ENCODE data around the gene PIK3R3. TPM values are rescaled to one million over a fixed set of nuclear protein-coding genes. Genes with fewer than 3 reads are reported as not detected.

Gene PIK3R3
- total RNA-seq, 1 experiment from 2014 or later: 36.3 TPM

- no TSS peak for BruUV-seq (replicated peaks)
- POLR2A ChIA-PET: no interaction called here
- in situ Hi-C loops (cut with HindIII; ENCODE audit: low pct_unique_long_range_greater_than_20kb, low sequenced_read_pairs): no loop called here
- intact Hi-C loops (cut with micrococcal nuclease; ENCODE audit: unreplicated experiment): no loop called here
- Histone ChIP-seq H3K4me1 (ENCODE audit: control insufficient read depth, insufficient read depth, low read length) (no peaks in the 10 kb centered on the region), H3K4me3 (ENCODE audit: low read depth in 2 of 2, low read length in 2 of 2) (no peak overlapping the region), H3K9me3 (ENCODE audit: control insufficient read depth, insufficient read depth, low read depth, low read length) (no peaks in the 10 kb centered on the region), H3K36me3 (ENCODE audit: control insufficient read depth, insufficient read depth, low read length) (no peaks in the 10 kb centered on the region), H3K27me3 (ENCODE audit: control insufficient read depth, insufficient read depth, low read length) (no peaks in the 10 kb centered on the region), H3K27ac (ENCODE audit: low read length) (no peak overlapping the region)
- DNase-seq (ENCODE audit: low read depth, low spot score): no peak
- ATAC-seq: no peak
- CTCF ChIA-PET: interaction anchor here (0.7 kb wide), 1 partner anchor 119 kb away, joined by 3 read pairs; no protein-coding TSS in a partner anchor
- no peak for TF ChIP-seq SIN3A (IDR thresholded peaks at IDR 0.05; ENCODE audit: borderline replicate concordance, insufficient read depth, low read depth, low read length)
- TF ChIP-seq, protein P1, sequence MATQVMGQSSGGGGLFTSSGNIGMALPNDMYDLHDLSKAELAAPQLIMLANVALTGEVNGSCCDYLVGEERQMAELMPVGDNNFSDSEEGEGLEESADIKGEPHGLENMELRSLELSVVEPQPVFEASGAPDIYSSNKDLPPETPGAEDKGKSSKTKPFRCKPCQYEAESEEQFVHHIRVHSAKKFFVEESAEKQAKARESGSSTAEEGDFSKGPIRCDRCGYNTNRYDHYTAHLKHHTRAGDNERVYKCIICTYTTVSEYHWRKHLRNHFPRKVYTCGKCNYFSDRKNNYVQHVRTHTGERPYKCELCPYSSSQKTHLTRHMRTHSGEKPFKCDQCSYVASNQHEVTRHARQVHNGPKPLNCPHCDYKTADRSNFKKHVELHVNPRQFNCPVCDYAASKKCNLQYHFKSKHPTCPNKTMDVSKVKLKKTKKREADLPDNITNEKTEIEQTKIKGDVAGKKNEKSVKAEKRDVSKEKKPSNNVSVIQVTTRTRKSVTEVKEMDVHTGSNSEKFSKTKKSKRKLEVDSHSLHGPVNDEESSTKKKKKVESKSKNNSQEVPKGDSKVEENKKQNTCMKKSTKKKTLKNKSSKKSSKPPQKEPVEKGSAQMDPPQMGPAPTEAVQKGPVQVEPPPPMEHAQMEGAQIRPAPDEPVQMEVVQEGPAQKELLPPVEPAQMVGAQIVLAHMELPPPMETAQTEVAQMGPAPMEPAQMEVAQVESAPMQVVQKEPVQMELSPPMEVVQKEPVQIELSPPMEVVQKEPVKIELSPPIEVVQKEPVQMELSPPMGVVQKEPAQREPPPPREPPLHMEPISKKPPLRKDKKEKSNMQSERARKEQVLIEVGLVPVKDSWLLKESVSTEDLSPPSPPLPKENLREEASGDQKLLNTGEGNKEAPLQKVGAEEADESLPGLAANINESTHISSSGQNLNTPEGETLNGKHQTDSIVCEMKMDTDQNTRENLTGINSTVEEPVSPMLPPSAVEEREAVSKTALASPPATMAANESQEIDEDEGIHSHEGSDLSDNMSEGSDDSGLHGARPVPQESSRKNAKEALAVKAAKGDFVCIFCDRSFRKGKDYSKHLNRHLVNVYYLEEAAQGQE (IDR thresholded peaks at IDR 0.05; ENCODE audit: insufficient read depth in 1 of 2, low read depth in 2 of 2, low read length in 1 of 2): no peak
Observed at GRCh38 chr1:46158312-46159281, 26.2 kb upstream of the PIK3R3 start.

DNA sequence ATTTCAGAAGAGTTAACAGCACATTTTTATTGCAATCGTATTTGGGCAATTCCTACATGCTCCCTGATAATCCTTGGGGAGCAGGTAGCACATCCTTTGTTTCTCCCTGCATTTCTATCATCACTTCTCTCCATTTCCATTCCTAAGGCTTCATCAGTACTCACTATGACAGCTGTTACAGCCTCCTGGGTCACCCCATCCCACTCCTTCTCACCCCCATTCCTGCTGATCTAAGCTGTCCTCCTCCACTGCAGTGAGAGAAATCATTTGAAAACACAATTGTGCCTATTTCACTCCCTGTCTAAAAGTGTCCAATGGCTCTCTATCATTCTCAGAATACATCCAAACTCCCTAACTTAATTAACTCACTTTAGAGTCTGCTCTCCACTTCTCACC, 25.5 kb upstream of the PIK3R3 start:
- ATAC-seq: no peak

DNA sequence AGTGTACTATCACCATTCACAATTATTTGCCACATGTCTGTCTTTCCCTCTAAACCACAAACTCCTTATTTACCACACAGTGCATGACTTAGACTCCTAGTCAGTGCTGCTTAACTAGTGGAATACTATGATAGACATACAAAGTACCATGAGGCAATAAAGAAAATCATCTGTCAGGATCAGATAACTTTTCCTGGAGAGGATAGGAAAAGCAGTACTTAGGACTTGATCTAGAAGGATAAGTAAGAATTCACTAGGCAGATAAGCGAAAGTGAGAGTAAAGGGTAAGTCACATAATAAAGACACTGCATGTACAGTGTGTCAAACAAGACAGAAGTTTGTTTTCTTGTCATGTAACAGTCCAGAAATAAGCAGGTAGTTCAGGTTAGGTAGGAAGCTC, 21.3 kb upstream of the PIK3R3 start:
- Histone ChIP-seq H3K9me3 (ENCODE audit: control insufficient read depth, insufficient read depth, low read depth, low read length) (no peaks in the 10 kb centered on the region), H3K27ac (ENCODE audit: low read length) (no peak overlapping the region), H3K4me1 (ENCODE audit: control insufficient read depth, insufficient read depth, low read length) (no peaks in the 10 kb centered on the region), H3K27me3 (ENCODE audit: control insufficient read depth, insufficient read depth, low read length) (no peaks in the 10 kb centered on the region), H3K4me3 (ENCODE audit: low read depth in 2 of 2, low read length in 2 of 2) (no peak overlapping the region), H3K36me3 (ENCODE audit: control insufficient read depth, insufficient read depth, low read length) (no peaks in the 10 kb centered on the region)
- TF ChIP-seq, protein P1 (IDR thresholded peaks at IDR 0.05; ENCODE audit: insufficient read depth in 1 of 2, low read depth in 2 of 2, low read length in 1 of 2): no peak
- TF ChIP-seq CTCF (IDR thresholded peaks at IDR 0.05) (no peak), SIN3A (IDR thresholded peaks at IDR 0.05; ENCODE audit: borderline replicate concordance, insufficient read depth, low read depth, low read length) (no peak), POLR2AphosphoS5 (IDR thresholded peaks at IDR 0.05; ENCODE audit: low read depth, low read length) (no peak), TCF7L2 (IDR thresholded peaks at IDR 0.05; ENCODE audit: low read depth, low read length) (no peak)
- intact Hi-C loops (cut with micrococcal nuclease; ENCODE audit: unreplicated experiment): no loop called here
- ChIA-PET CTCF (no interaction called here), POLR2A (no interaction called here)
- in situ Hi-C loops (cut with HindIII; ENCODE audit: low pct_unique_long_range_greater_than_20kb, low sequenced_read_pairs): no loop called here
- BruUV-seq (replicated peaks): no TSS peak
- DNase-seq (ENCODE audit: low read depth, low spot score) (no peak), ATAC-seq (no peak)

More for the DNA sequence above, 25.5 kb upstream of the PIK3R3 start:
- Histone ChIP-seq H3K36me3 (ENCODE audit: control insufficient read depth, insufficient read depth, low read length) (no peaks in the 10 kb centered on the region), H3K4me3 (ENCODE audit: low read depth in 2 of 2, low read length in 2 of 2) (no peak overlapping the region), H3K4me1 (ENCODE audit: control insufficient read depth, insufficient read depth, low read length) (no peaks in the 10 kb centered on the region), H3K27ac (ENCODE audit: low read length) (no peak overlapping the region), H3K27me3 (ENCODE audit: control insufficient read depth, insufficient read depth, low read length) (no peaks in the 10 kb centered on the region), H3K9me3 (ENCODE audit: control insufficient read depth, insufficient read depth, low read depth, low read length) (no peaks in the 10 kb centered on the region)
- intact Hi-C loops (cut with micrococcal nuclease; ENCODE audit: unreplicated experiment): no loop called here
- POLR2A ChIA-PET: no interaction called here
- CTCF ChIA-PET: no interaction called here
- in situ Hi-C loops (cut with HindIII; ENCODE audit: low pct_unique_long_range_greater_than_20kb, low sequenced_read_pairs): no loop called here
- no peak for DNase-seq (ENCODE audit: low read depth, low spot score)
- TF ChIP-seq TCF7L2 (IDR thresholded peaks at IDR 0.05; ENCODE audit: low read depth, low read length): no peak
- no TSS peak for BruUV-seq (replicated peaks)

All from Panc1 (cell line).